HL-60 (cell line): ENCODE measurements around the gene CTNNAL1.

ENCODE experiments used
- REST ChIP-seq: IDR thresholded peaks from 2 replicates; pipeline ENCODE4 v1.6.1; 2012; ENCODE audit warnings: low read depth; ENCODE audit not compliant: insufficient replicate concordance
- SPI1 ChIP-seq: IDR thresholded peaks from 2 replicates; pipeline ENCODE4 v1.6.1; 2012; ENCODE audit warnings: low read depth, mild to moderate bottlenecking, borderline replicate concordance
- TF ChIP-seq, protein P1 (sequence below): IDR thresholded peaks from one replicate; pipeline ENCODE4 v1.5.1; 2011; ENCODE audit warnings: low read length, control low read depth, inconsistent platforms; ENCODE audit not compliant: insufficient read depth

DNA sequence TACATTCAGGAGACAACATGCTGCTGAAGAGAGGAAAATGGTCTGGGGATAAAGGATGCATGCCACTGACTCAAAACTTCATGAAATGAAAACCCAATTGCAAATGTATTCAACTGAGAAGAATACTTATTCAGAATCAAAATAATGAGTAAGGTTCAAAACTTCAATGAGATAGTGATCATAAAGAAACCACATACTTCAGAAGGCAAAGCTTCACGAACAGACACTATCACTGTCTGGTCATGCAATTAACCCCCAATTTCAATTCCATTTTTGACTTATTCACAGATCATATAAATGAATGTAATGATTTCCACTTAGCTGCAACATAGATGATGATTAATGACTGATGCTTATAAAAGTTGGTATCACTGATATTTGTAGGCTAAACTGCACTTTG is 33.0 kb upstream of the CTNNAL1 start:
- TF ChIP-seq, protein P1, sequence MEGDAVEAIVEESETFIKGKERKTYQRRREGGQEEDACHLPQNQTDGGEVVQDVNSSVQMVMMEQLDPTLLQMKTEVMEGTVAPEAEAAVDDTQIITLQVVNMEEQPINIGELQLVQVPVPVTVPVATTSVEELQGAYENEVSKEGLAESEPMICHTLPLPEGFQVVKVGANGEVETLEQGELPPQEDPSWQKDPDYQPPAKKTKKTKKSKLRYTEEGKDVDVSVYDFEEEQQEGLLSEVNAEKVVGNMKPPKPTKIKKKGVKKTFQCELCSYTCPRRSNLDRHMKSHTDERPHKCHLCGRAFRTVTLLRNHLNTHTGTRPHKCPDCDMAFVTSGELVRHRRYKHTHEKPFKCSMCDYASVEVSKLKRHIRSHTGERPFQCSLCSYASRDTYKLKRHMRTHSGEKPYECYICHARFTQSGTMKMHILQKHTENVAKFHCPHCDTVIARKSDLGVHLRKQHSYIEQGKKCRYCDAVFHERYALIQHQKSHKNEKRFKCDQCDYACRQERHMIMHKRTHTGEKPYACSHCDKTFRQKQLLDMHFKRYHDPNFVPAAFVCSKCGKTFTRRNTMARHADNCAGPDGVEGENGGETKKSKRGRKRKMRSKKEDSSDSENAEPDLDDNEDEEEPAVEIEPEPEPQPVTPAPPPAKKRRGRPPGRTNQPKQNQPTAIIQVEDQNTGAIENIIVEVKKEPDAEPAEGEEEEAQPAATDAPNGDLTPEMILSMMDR = no peak
- TF ChIP-seq SPI1 (no peak), REST (no peak)
